Measurements from ENCODE around the gene DUSP7. TPM values are rescaled to one million over a fixed set of nuclear protein-coding genes. Genes with fewer than 3 reads are reported as not detected.

Gene DUSP7
- total RNA-seq, 1 donor from 2014 or later: 24.9 TPM

Other genes with a start within 250 kb of the DUSP7 start
- gene IQCF2, start 195.0 kb downstream of the DUSP7 start, total RNA-seq: not detected in 2 replicates
- not detected in 2 replicates for gene IQCF5, start 181.0 kb downstream of the DUSP7 start, total RNA-seq
- not detected in 2 replicates for gene IQCF1, start 153.2 kb downstream of the DUSP7 start, total RNA-seq
- gene RRP9, start 114.7 kb downstream of the DUSP7 start, total RNA-seq: 22.9 and 25.5 TPM in 2 replicates
- 4.6 and 4.8 TPM in 2 replicates for gene PARP3, start 114.2 kb downstream of the DUSP7 start, total RNA-seq
- gene GPR62, start 101.2 kb downstream of the DUSP7 start, total RNA-seq: not detected in 2 replicates
- 95.4 and 102 TPM in 2 replicates for gene PCBP4, start 89.1 kb downstream of the DUSP7 start, total RNA-seq
- 10.3 and 12.3 TPM in 2 replicates for gene ABHD14B, start 82.5 kb downstream of the DUSP7 start, total RNA-seq
- gene ABHD14A, start 81.5 kb downstream of the DUSP7 start, total RNA-seq: 10.9 and 11.8 TPM in 2 replicates
- gene ACY1, start 73.0 kb downstream of the DUSP7 start, total RNA-seq: 16.4 and 21.1 TPM in 2 replicates
- gene RPL29, start 60.7 kb downstream of the DUSP7 start, total RNA-seq: 768 and 872 TPM in 2 replicates
- gene POC1A, start 97.9 kb upstream of the DUSP7 start, total RNA-seq: 3.1 and 3.7 TPM in 2 replicates
- 51.4 and 56.3 TPM in 2 replicates for gene ALAS1, start 141.6 kb upstream of the DUSP7 start, total RNA-seq
- gene TLR9, start 169.1 kb upstream of the DUSP7 start, total RNA-seq: 0.25 and 0.36 TPM in 2 replicates
- 103 and 105 TPM in 2 replicates for gene TWF2, start 182.6 kb upstream of the DUSP7 start, total RNA-seq
- gene PPM1M, start 189.2 kb upstream of the DUSP7 start, total RNA-seq: 8.9 and 9.1 TPM in 2 replicates
- gene WDR82, start 222.1 kb upstream of the DUSP7 start, total RNA-seq: 57.4 and 59.7 TPM in 2 replicates
- 4.8 and 5.2 TPM in 2 replicates for gene GLYCTK, start 231.3 kb upstream of the DUSP7 start, total RNA-seq